ENCODE results near the gene SVIL. TPM values are rescaled to one million over a fixed set of nuclear protein-coding genes. Genes with fewer than 3 reads are reported as not detected.

SVIL gene
- total and polyA plus RNA-seq, 7 donors = 8.3 to 1,443 (median 637) TPM

GRCh38 chr10:29596356-29596755, 38.4 kb downstream of the SVIL start:
- Histone ChIP-seq H3K27me3 (no peaks in the 10 kb centered on the region), H3K9me3 (no peaks in the 10 kb centered on the region), H3K4me3 (no peak overlapping the region), H3K27ac (peak overlapping the region; percentile 57 to 82 (median 74)), H3K4me1 (peaks cover 0 to 98% (median 90%) of the 10 kb centered on the region in 4 donors), H3K36me3 (peaks cover 0 to 29% (median 8%) of the 10 kb centered on the region in 4 donors)
- TF ChIP-seq EP300 (IDR thresholded peaks at IDR 0.05) = no peak
- no peak for TF ChIP-seq POLR2AphosphoS5 (IDR thresholded peaks at IDR 0.05)
- TF ChIP-seq, protein P1, sequence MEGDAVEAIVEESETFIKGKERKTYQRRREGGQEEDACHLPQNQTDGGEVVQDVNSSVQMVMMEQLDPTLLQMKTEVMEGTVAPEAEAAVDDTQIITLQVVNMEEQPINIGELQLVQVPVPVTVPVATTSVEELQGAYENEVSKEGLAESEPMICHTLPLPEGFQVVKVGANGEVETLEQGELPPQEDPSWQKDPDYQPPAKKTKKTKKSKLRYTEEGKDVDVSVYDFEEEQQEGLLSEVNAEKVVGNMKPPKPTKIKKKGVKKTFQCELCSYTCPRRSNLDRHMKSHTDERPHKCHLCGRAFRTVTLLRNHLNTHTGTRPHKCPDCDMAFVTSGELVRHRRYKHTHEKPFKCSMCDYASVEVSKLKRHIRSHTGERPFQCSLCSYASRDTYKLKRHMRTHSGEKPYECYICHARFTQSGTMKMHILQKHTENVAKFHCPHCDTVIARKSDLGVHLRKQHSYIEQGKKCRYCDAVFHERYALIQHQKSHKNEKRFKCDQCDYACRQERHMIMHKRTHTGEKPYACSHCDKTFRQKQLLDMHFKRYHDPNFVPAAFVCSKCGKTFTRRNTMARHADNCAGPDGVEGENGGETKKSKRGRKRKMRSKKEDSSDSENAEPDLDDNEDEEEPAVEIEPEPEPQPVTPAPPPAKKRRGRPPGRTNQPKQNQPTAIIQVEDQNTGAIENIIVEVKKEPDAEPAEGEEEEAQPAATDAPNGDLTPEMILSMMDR (IDR thresholded peaks at IDR 0.05) = no peak
- TF ChIP-seq POLR2A (IDR thresholded peaks at IDR 0.05) = no peak
- DNase-seq = no peak
- WGBS, 2 donors = 97 to 98% methylated on average over 1 of the region's 1 CpG
- intact Hi-C loops (cut with DNase I) = no loop called here

DNA sequence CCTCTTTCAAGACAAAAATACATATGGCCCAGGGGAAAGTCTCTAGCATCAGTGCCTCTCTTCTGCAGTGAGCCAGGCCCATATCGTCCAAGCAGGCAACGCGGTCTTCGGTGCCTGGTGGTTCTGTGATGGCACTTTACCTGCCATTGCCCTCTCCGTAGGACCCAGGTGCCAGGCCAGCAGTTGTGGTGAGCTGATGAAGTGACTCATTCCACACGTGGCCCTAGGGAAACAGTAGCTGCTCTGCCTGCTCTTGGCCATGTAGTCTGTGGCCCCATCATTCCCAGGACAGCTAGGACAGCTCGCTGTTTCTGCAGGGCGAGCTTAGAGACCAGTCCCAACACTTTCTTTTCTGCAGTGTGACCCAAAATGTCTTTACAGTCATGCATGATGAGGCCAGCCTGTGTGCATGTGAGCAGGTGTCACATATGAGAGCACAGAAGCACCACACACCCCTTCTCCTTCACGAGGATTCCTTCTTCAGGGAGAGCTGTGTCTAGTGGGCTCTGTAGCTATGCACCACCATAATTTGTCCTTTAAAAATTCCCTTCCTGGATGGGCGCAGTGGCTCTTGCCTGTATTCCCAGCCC, 39.0 kb downstream of the SVIL start:
- intact Hi-C loops (cut with DNase I) = no loop called here
- no peaks in the 10 kb centered on the region for H3K27me3 ChIP-seq
- peaks cover 0 to 98% (median 90%) of the 10 kb centered on the region in 4 donors for H3K4me1 ChIP-seq
- DNase-seq = no peak
- TF ChIP-seq, protein P1 (IDR thresholded peaks at IDR 0.05) = no peak
- peak in 2 of 4 donors; percentile 32 to 46 for TF ChIP-seq POLR2AphosphoS5 (IDR thresholded peaks at IDR 0.05)
- no peaks in the 10 kb centered on the region for H3K9me3 ChIP-seq
- peak overlapping the region; percentile 52 to 82 (median 66) for H3K27ac ChIP-seq
- H3K36me3 ChIP-seq = peaks cover 0 to 26% (median 8%) of the 10 kb centered on the region in 4 donors
- 92 to 94% methylated on average over 10 of the region's 10 CpGs for WGBS, 2 donors
- H3K4me3 ChIP-seq = no peak overlapping the region

DNA sequence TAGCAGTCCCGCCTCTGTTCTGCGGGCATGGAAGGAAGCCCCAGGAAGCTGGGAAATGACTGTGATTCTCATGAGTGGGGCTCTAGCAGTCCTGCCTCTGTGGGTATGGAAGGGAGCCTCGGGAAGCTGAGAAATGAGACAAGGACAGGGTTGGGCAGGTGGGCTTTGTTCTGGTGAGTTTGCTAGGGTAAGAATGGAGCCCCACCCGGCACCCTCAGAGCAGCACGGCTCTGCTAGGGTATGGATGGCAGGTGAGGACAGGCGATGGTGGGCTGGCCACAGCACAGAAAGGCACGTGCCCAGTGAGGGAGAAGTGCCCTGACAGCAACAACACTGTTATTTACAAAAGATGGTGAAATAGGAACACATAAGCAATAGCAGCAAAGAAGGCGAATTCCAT, 39.6 kb downstream of the SVIL start:
- no peak overlapping the region for H3K4me3 ChIP-seq
- peaks cover 0 to 98% (median 89%) of the 10 kb centered on the region in 4 donors for H3K4me1 ChIP-seq
- no peak for DNase-seq
- peak overlapping the region; percentile 5 to 82 (median 64) for H3K27ac ChIP-seq
- 95% methylated on average over 8 of the region's 8 CpGs for WGBS, 2 donors
- peaks cover 0 to 26% (median 8%) of the 10 kb centered on the region in 4 donors for H3K36me3 ChIP-seq
- no peaks in the 10 kb centered on the region for H3K9me3 ChIP-seq
- no peaks in the 10 kb centered on the region for H3K27me3 ChIP-seq
- intact Hi-C loops (cut with DNase I) = no loop called here
- no peak for TF ChIP-seq POLR2A (IDR thresholded peaks at IDR 0.05)
- no peak for TF ChIP-seq EP300 (IDR thresholded peaks at IDR 0.05)
- TF ChIP-seq, protein P1 (IDR thresholded peaks at IDR 0.05) = no peak

- intact Hi-C loops (cut with DNase I) = no loop called here
- H3K4me1 ChIP-seq = peaks cover 0 to 96% (median 89%) of the 10 kb centered on the region in 4 donors
- WGBS, 2 donors = 34 to 77% methylated on average over 4 of the region's 4 CpGs
These were observed 43.2 kb downstream of the SVIL start for GRCh38 chr10:29591651-29591968.

More at GRCh38 chr10:29591651-29591968, 43.2 kb downstream of the SVIL start:
- Histone ChIP-seq H3K36me3 (peaks cover 0 to 19% (median 2%) of the 10 kb centered on the region in 4 donors), H3K4me3 (no peak overlapping the region), H3K27me3 (no peaks in the 10 kb centered on the region), H3K9me3 (no peaks in the 10 kb centered on the region), H3K27ac (peak overlapping the region; percentile 75 to 82 (median 78))
- peak; percentile 87 for DNase-seq
- TF ChIP-seq EP300 (IDR thresholded peaks at IDR 0.05) (peak in 3 of 4 donors; percentile 66 to 88 (median 76)), POLR2AphosphoS5 (IDR thresholded peaks at IDR 0.05) (peak; percentile 54 to 73 (median 55))
- TF ChIP-seq, protein P1 (IDR thresholded peaks at IDR 0.05) = no peak
